Hepatocyte (in vitro differentiated cells): Measurements from ENCODE around the gene MOV10L1. TPM values are rescaled to one million over a fixed set of nuclear protein-coding genes. Genes with fewer than 3 reads are reported as not detected.

Experiments used
- DNase-seq: peaks from one replicate; pipeline ENCODE4 v3.0.0-alpha.2; 2016; ENCODE audit warnings: low spot score
- H2AFZ ChIP-seq: fragments of 200-600 bp; sonication (generic); 2 replicates; pipeline ENCODE4 v1.6.0; 2016; ENCODE audit warnings: antibody characterized with exemption, mild to moderate bottlenecking
- H3K27ac ChIP-seq: fragments of 200-600 bp; sonication (generic); 2 replicates; pipeline ENCODE4 v1.5.1; 2016; ENCODE audit warnings: mild to moderate bottlenecking
- H3K27me3 ChIP-seq: fragments of 200-600 bp; sonication (generic); 2 replicates; pipeline ENCODE4 v1.6.1; 2016
- H3K36me3 ChIP-seq: fragments of 200-600 bp; sonication (generic); replicated peaks from 2 replicates; pipeline ENCODE4 v1.5.1; 2016; ENCODE audit warnings: low read depth; ENCODE audit not compliant: insufficient read depth
- H3K4me1 ChIP-seq: fragments of 200-600 bp; sonication (generic); 2 replicates; pipeline ENCODE4 v1.5.1; 2016; ENCODE audit warnings: mild to moderate bottlenecking, moderate library complexity; ENCODE audit not compliant: insufficient read depth
- H3K4me2 ChIP-seq: fragments of 200-600 bp; sonication (generic); 2 replicates; pipeline ENCODE4 v1.6.0; 2016
- H3K4me3 ChIP-seq: fragments of 200-600 bp; sonication (generic); 2 replicates; pipeline ENCODE4 v1.5.1; 2016; ENCODE audit warnings: mild to moderate bottlenecking
- H3K79me2 ChIP-seq: fragments of 200-600 bp; sonication (generic); 2 replicates; pipeline ENCODE4 v1.6.0; 2017; ENCODE audit warnings: mild to moderate bottlenecking
- H3K9me2 ChIP-seq: fragments of 200-600 bp; sonication (generic); replicated peaks from 2 replicates; pipeline ENCODE4 v1.6.0; 2017; ENCODE audit warnings: mild to moderate bottlenecking; ENCODE audit not compliant: insufficient read depth
- H3K9me3 ChIP-seq: fragments of 200-600 bp; sonication (generic); 2 replicates; pipeline ENCODE4 v1.5.1; 2016; ENCODE audit warnings: low read depth, mild to moderate bottlenecking
- H4K20me1 ChIP-seq: fragments of 200-600 bp; sonication (generic); 2 replicates; pipeline ENCODE4 v1.6.0; 2016; ENCODE audit warnings: mild to moderate bottlenecking; ENCODE audit not compliant: insufficient read depth, poor library complexity, severe bottlenecking
- CTCF ChIP-seq: fragments of 200-600 bp; sonication (generic); IDR thresholded peaks from 2 replicates; pipeline ENCODE4 v1.5.1; 2016; ENCODE audit warnings: antibody characterized with exemption, mild to moderate bottlenecking; ENCODE audit not compliant: poor library complexity
- EZH2 ChIP-seq: fragments of 200-600 bp; sonication (generic); IDR thresholded peaks from 2 replicates; pipeline ENCODE4 v1.6.1; 2016; ENCODE audit warnings: antibody characterized with exemption, mild to moderate bottlenecking, borderline replicate concordance
- EZH2phosphoT487 ChIP-seq: fragments of 200-600 bp; sonication (generic); IDR thresholded peaks from one replicate; pipeline ENCODE4 v1.6.1; 2018; ENCODE audit warnings: antibody characterized with exemption, mild to moderate bottlenecking, low read depth, moderate library complexity; ENCODE audit not compliant: unreplicated experiment, severe bottlenecking
- WGBS: methylation state at CpG from one replicate; pipeline ENCODE4 v1.1.6; 2016; ENCODE audit warnings: low lambda C conversion rate; ENCODE audit errors: missing lambda C conversion rate; 5-methylcytosine and 5-hydroxymethylcytosine counted together
- polyA plus RNA-seq: library from polyadenylated mRNA; unstranded; fragments of >200 nt; fragmentation: Nextera tagmentation; extraction: Ambion mirVana; gene quantifications from 2 replicates; pipeline ENCODE4 v1.2.1, GENCODE V29; 2016
- total RNA-seq: library from RNA; depleted of rRNA; stranded (reverse); fragments of >200 nt; gene quantifications from 2 replicates; pipeline ENCODE4 v1.2.3, GENCODE V29; 2014

Gene MOV10L1
- total and polyA plus RNA-seq, 2 experiments from 2014 or later, result 0.36 to 3.6 TPM

DNA sequence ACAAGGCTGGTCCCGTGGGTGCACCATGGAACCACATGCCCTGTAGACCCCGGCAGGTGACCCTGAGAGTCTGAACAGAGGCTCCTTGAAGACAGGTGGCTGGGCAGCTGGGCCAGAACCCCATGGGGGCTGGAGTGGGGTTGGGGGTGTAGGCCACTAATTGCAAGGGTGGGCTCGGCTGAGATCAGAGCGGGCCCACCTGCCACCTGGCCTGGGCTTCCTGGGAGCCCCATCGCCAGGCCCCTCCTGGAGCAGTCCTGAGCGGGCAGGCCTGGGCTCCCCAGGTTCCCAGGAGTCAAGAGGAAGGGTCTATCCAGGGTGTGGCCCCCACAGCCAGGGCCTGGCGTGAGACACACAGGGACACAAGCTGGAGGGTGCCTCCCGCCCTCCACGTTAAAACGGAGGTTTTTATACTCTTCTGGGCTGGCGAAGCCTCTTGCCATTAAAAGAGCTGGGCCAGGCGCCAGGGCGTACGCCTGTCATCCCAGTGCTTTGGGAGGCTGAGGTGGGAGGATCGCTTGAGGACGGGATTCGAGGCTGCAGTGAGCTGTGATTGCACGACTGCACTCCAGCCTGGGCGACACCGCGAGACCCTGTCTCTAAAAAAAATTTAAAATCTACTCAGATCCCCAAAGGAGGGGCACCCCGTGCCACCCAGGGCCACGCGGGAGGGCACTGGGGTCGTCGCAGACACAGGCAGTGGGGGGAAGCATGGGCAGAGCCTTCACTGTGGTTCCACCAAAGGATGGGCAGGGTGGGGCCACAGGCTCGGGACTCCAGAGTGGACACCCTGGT is 91.1 kb downstream of the MOV10L1 start:
- WGBS, result 94% methylated on average over 26 of the region's 27 CpGs
- Histone ChIP-seq H3K4me3 (no peak overlapping the region), H4K20me1 (no peaks in the 10 kb centered on the region), H3K4me2 (no peak overlapping the region), H3K27me3 (no peaks in the 10 kb centered on the region), H3K4me1 (peaks cover 14% of the 10 kb centered on the region), H3K79me2 (peaks cover 3% of the 10 kb centered on the region), H3K9me3 (no peaks in the 10 kb centered on the region), H3K27ac (no peak overlapping the region), H3K36me3 (no peaks in the 10 kb centered on the region), H3K9me2 (no peaks in the 10 kb centered on the region), H2AFZ (no peak overlapping the region)
- DNase-seq, result no peak
- TF ChIP-seq EZH2phosphoT487 (no peak), CTCF (no peak), EZH2 (no peak)

DNA sequence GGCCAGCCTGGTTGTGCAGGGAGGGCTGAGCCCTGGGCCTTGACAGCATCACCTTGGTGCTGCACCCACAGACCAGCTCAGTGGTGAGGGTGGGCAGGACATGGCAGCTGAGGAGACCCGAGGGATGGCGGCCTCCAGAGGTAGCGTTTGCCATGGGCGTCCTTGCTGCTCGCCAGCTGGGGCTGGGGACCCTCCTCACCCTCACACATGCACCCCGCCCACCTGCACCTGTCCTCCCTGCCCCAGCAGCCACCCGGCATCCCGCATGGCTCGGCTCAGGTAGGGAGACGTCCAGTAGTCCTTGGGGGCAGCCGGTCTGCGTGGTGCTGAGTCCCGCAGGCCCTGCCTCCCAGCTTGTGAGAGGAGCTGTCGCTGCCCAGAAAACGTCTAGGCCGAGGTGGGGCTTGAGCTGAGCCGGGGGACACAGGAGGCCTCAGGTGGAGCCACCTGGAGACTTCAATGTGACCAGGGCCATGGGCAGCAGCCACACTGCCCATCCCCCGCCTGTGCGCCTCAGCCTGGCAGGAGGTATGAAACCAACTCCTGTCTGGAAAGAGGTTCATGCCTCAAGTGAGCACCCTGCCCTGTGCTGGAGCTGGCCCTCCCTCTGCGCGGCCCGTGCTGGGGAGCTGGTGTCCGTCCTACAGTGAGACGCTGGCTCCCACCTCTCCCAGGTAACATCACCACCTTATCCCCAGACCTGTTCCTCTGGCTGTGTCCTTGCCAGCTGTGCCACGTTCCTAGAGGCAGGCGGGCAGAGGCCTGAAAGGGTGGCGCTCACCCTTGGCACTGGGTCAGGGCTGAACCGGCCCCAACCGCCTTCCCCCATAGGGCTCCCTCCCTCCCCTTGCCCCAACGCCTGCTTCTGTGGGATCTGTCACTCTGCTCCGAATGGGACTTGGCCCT is 92.6 kb downstream of the MOV10L1 start:
- WGBS, result 88% methylated on average over 25 of the region's 31 CpGs
- H3K4me1 ChIP-seq, result peaks cover 23% of the 10 kb centered on the region
- DNase-seq, result no peak
- no peak overlapping the region for H2AFZ ChIP-seq
- no peaks in the 10 kb centered on the region for H3K36me3 ChIP-seq
- H3K4me3 ChIP-seq, result no peak overlapping the region
- H3K9me2 ChIP-seq, result no peaks in the 10 kb centered on the region
- H3K79me2 ChIP-seq, result peaks cover 18% of the 10 kb centered on the region
- no peak for TF ChIP-seq EZH2phosphoT487
- no peak for TF ChIP-seq EZH2
- TF ChIP-seq CTCF, result no peak
- H3K9me3 ChIP-seq, result no peaks in the 10 kb centered on the region
- H3K27me3 ChIP-seq, result no peaks in the 10 kb centered on the region
- no peak overlapping the region for H3K27ac ChIP-seq
- no peak overlapping the region for H3K4me2 ChIP-seq
- no peaks in the 10 kb centered on the region for H4K20me1 ChIP-seq

DNA sequence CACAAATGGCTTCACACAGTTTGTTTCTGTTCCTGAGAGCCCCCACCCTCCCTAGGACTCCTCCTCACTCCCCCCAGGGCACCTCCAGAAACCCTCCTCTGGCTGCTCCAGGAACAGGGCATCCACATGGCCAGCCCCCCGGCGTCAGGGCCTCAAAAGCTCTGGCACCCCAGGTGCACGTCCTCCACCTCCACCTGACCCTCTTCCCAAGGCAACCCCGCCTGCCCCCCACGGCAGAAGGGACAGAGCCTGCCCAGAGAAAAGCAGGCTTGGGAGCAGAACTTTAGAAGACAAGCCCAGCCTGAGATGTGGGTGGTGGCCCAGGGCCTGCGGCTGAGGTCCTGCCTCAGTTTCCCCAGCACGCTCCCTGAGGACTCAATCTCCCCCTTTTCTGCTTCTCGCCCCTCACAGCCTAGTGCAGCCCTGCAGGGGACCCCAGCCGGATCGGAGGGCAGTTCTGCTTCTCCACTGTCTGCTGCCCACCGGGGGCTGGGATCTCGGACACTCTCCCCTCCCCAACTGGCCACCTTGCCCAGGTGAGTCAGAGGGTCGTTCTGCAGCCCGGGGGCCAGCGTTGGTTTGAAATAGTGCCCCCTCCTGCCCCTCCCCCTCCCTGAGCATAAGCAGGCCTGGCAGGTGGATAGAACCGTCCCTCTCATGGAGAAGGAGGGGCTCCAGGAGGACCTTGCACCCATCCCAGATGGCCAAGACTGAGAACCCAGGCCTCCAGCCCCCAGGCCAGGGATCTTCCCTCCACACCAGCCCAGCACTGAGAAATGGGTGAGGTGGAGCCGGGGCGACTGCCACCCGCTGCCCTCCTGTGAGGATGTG is 93.5 kb downstream of the MOV10L1 start:
- Histone ChIP-seq H3K4me2 (no peak overlapping the region), H4K20me1 (no peaks in the 10 kb centered on the region), H3K27ac (no peak overlapping the region), H3K79me2 (peaks cover 27% of the 10 kb centered on the region), H2AFZ (no peak overlapping the region), H3K4me3 (no peak overlapping the region), H3K27me3 (no peaks in the 10 kb centered on the region), H3K36me3 (no peaks in the 10 kb centered on the region), H3K4me1 (peaks cover 23% of the 10 kb centered on the region), H3K9me2 (no peaks in the 10 kb centered on the region), H3K9me3 (no peaks in the 10 kb centered on the region)
- TF ChIP-seq CTCF (no peak), EZH2 (no peak), EZH2phosphoT487 (no peak)
- 94% methylated on average over 16 of the region's 19 CpGs for WGBS
- no peak for DNase-seq
